MM.1S (cell line): ENCODE data around the gene NELFB.

ENCODE experiments used
- DNase-seq: peaks from one replicate; pipeline ENCODE4 v3.0.0-alpha.2; 2015
- H2AFZ ChIP-seq: fragments of 300-600 bp; sonication (generic); 2 replicates; pipeline ENCODE4 v1.6.0; 2016; ENCODE audit warnings: antibody characterized with exemption, low read length
- H3F3A ChIP-seq: fragments of 300-600 bp; sonication (generic); 2 replicates; pipeline ENCODE4 v1.6.1; 2016; ENCODE audit warnings: mild to moderate bottlenecking, antibody characterized with exemption, low read length, moderate library complexity, mixed read lengths; ENCODE audit not compliant: insufficient read depth
- H3K27ac ChIP-seq: fragments of 300-600 bp; sonication (generic); 2 replicates; pipeline ENCODE4 v1.5.1; 2016; ENCODE audit warnings: mild to moderate bottlenecking, low read length
- H3K27me3 ChIP-seq: fragments of 300-600 bp; sonication (generic); replicated peaks from 2 replicates; pipeline ENCODE4 v1.6.0; 2016; ENCODE audit warnings: low read length; ENCODE audit not compliant: insufficient read depth
- H3K36me3 ChIP-seq: fragments of 300-600 bp; sonication (generic); replicated peaks from 2 replicates; pipeline ENCODE4 v1.6.1; 2016; ENCODE audit warnings: mild to moderate bottlenecking, low read length, mixed read lengths; ENCODE audit not compliant: insufficient read depth
- H3K4me1 ChIP-seq: fragments of 300-600 bp; sonication (generic); 2 replicates; pipeline ENCODE4 v1.6.1; 2016; ENCODE audit warnings: low read length, mixed read lengths
- H3K4me2 ChIP-seq: fragments of 300-600 bp; sonication (generic); 2 replicates; pipeline ENCODE4 v1.6.0; 2016; ENCODE audit warnings: low read depth, low read length
- H3K4me3 ChIP-seq: fragments of 300-600 bp; sonication (generic); 2 replicates; pipeline ENCODE4 v1.5.1; 2016; ENCODE audit warnings: low read length, mixed read lengths
- H3K79me2 ChIP-seq: fragments of 300-600 bp; sonication (generic); 2 replicates; pipeline ENCODE4 v1.6.1; 2016; ENCODE audit warnings: mixed run types, low read length, mixed read lengths
- H3K9ac ChIP-seq: fragments of 300-600 bp; sonication (generic); 2 replicates; pipeline ENCODE4 v1.6.1; 2016; ENCODE audit warnings: low read length, mixed read lengths
- H3K9me2 ChIP-seq: fragments of 300-600 bp; sonication (generic); replicated peaks from 2 replicates; pipeline ENCODE4 v1.6.1; 2016; ENCODE audit warnings: mild to moderate bottlenecking, low read length, mixed read lengths; ENCODE audit not compliant: insufficient read depth
- H3K9me3 ChIP-seq: fragments of 300-600 bp; sonication (generic); replicated peaks from 2 replicates; pipeline ENCODE4 v1.6.1; 2016; ENCODE audit warnings: mild to moderate bottlenecking, low read length, mixed read lengths; ENCODE audit not compliant: insufficient read depth
- H4K20me1 ChIP-seq: fragments of 300-600 bp; sonication (generic); 2 replicates; pipeline ENCODE4 v1.6.1; 2016; ENCODE audit warnings: mild to moderate bottlenecking, low read length, moderate library complexity, mixed read lengths; ENCODE audit not compliant: insufficient read depth
- EZH2 ChIP-seq: fragments of 300-600 bp; sonication (generic); optimal IDR thresholded peaks from 2 replicates; pipeline ENCODE3; 2017; ENCODE audit warnings: low read depth, mild to moderate bottlenecking, antibody characterized with exemption, low read length, mixed read lengths
- EZH2phosphoT487 ChIP-seq: fragments of 300-600 bp; sonication (generic); IDR thresholded peaks from 2 replicates; pipeline ENCODE4 v1.6.1; 2018; ENCODE audit warnings: antibody characterized with exemption, low read length
- TF ChIP-seq, protein P1 (sequence below): fragments of 300-600 bp; sonication (generic); IDR thresholded peaks from 2 replicates; pipeline ENCODE4 v1.5.1; 2016; ENCODE audit warnings: antibody characterized with exemption, low read length, mixed read lengths

NELFB gene

DNA sequence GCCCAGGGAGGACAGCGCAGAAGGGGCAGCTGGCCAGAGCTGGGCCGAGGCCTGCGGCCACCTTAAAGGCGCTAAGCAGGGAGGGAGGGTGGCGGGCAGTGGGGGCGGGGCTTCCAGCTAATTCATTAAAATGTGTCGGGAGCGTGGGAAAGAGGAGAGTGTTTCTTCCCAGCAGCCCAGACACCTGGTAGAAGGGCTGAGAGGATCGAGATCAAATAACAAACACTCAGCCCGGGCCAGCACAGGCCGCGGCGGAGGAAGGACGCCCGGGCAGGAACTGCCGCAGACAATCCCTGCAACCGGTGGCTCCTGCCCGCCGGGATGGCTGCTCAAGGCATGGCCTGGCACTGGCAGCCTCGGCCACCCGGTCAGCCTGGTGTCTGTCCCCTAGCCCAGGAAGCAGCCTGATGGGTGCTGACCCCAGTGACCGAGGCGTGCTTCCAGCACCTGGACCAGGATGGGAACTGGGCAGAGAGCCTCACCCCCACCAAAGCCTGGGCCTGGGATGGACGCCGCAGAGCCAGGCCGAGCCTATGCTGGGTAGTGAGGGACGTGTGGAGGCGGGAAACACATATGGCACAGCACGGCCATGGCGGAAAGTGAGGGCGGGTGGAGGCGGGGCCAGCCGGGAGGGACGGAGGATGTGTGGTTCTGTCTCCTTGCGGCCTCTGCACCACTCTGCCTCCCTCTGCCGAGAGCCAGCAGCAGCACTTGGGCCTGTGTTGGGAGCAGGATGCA lies 50.1 kb downstream of the NELFB start:
- no peak for TF ChIP-seq EZH2phosphoT487
- TF ChIP-seq, protein P1, sequence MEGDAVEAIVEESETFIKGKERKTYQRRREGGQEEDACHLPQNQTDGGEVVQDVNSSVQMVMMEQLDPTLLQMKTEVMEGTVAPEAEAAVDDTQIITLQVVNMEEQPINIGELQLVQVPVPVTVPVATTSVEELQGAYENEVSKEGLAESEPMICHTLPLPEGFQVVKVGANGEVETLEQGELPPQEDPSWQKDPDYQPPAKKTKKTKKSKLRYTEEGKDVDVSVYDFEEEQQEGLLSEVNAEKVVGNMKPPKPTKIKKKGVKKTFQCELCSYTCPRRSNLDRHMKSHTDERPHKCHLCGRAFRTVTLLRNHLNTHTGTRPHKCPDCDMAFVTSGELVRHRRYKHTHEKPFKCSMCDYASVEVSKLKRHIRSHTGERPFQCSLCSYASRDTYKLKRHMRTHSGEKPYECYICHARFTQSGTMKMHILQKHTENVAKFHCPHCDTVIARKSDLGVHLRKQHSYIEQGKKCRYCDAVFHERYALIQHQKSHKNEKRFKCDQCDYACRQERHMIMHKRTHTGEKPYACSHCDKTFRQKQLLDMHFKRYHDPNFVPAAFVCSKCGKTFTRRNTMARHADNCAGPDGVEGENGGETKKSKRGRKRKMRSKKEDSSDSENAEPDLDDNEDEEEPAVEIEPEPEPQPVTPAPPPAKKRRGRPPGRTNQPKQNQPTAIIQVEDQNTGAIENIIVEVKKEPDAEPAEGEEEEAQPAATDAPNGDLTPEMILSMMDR = no peak; the same call in 1 of the 2 replicates
- TF ChIP-seq EZH2 = no peak
- H3K4me1 ChIP-seq = 0 out of 2 replicates have a peak, but pooled peaks cover 3% of the 10 kb centered on the region
- no peak overlapping the region for H3K9ac ChIP-seq
- peak overlapping the region; percentile 11; the same call in 1 of the 2 replicates for H3K4me3 ChIP-seq
- DNase-seq = peak; percentile 36
- H3K36me3 ChIP-seq = no peaks in the 10 kb centered on the region
- no peaks in the 10 kb centered on the region for H3K9me2 ChIP-seq
- H3K4me2 ChIP-seq = peak overlapping the region; percentile 41; the same call in 1 of the 2 replicates
- no peaks in the 10 kb centered on the region for H3K9me3 ChIP-seq
- peaks cover 30% of the 10 kb centered on the region for H3K27me3 ChIP-seq
- no peak overlapping the region for H3K27ac ChIP-seq
- H2AFZ ChIP-seq = peak overlapping the region; percentile 63
- H4K20me1 ChIP-seq = no peaks in the 10 kb centered on the region
- H3K79me2 ChIP-seq = no peaks in the 10 kb centered on the region
- peaks cover 7% of the 10 kb centered on the region; the same call in 1 of the 2 replicates for H3F3A ChIP-seq

DNA sequence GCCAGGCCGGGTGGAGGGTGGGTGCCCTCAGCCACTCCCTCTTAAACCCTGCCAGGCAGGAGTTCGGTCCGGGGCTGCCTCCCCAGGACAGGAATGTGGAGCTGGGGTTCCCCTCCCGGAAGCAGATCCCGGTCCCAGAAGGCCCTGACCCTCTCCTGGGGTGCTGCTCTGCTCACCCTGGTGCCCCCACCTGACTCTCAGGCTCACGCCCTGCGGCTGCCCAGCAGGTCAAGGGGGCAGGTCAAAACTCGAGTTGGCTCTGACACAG lies 50.6 kb downstream of the NELFB start:
- Histone ChIP-seq H3K9ac (no peak overlapping the region), H3K27ac (no peak overlapping the region), H3K9me2 (no peaks in the 10 kb centered on the region), H3K9me3 (no peaks in the 10 kb centered on the region), H2AFZ (peak overlapping the region; percentile 63; the same call in 1 of the 2 replicates), H3K4me2 (peak overlapping the region; percentile 41; the same call in 1 of the 2 replicates), H3K36me3 (no peaks in the 10 kb centered on the region), H3K27me3 (peaks cover 25% of the 10 kb centered on the region), H3F3A (peaks cover 7% of the 10 kb centered on the region; the same call in 1 of the 2 replicates), H3K79me2 (no peaks in the 10 kb centered on the region), H4K20me1 (no peaks in the 10 kb centered on the region), H3K4me1 (peaks cover 3% of the 10 kb centered on the region; the same call in 1 of the 2 replicates), H3K4me3 (no peak overlapping the region)
- DNase-seq = no peak
- TF ChIP-seq, protein P1 = no peak

DNA sequence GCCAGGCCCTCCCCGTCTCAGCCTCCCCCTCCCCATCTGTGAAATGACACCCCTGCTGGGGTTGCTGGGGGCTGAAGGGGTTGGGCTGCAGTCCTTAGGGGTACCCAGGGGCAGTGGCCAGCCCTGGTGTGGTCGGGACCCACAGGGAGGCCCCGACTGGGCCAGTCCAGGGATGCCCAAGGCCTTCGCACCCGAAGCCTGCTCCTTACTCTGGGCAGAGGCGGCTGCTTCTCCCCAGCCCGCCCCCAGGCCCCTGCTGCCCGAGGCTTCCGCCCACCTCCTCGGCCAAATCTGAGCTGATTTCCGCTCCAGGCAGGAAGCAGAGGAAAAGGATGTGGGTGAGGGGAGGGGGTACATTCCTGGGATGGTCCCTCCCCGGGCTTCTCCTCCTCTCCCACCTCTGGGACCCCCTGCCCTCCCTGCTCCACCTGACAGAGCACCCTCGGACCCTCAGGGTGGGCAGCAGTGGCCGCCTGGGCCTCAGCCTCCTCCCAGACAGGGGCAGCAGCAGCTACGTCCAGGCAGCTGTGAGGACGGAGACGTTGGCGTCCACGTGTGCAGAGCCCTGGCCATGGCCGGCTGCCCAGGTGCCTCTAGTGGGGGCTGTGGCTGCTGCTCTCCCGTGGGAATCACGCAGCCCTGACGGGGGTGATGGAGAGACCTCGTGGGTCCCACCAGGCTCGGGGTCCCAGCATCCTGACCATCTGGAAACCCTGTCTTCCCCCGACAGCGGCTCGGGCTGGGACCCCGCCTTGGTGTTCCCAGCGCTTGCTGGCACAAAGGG lies 51.1 kb downstream of the NELFB start:
- no peak for DNase-seq
- Histone ChIP-seq H3K79me2 (no peaks in the 10 kb centered on the region), H3K36me3 (no peaks in the 10 kb centered on the region), H2AFZ (no peak overlapping the region), H3K27ac (no peak overlapping the region), H4K20me1 (no peaks in the 10 kb centered on the region), H3K27me3 (peaks cover 22% of the 10 kb centered on the region), H3F3A (peaks cover 7% of the 10 kb centered on the region; the same call in 1 of the 2 replicates), H3K9me3 (no peaks in the 10 kb centered on the region), H3K4me1 (peaks cover 3% of the 10 kb centered on the region; the same call in 1 of the 2 replicates), H3K9ac (no peak overlapping the region), H3K9me2 (no peaks in the 10 kb centered on the region), H3K4me3 (no peak overlapping the region), H3K4me2 (no peak overlapping the region)
- no peak for TF ChIP-seq EZH2phosphoT487
- TF ChIP-seq EZH2 = no peak
- TF ChIP-seq, protein P1 = no peak
